GM12878 (cell line): ENCODE results near the gene CMSS1. TPM values are rescaled to one million over a fixed set of nuclear protein-coding genes. Genes with fewer than 3 reads are reported as not detected.

Experiments used
- ATAC-seq: fragments of 200-7000 bp; cut with Tn5 transposase; 3 replicates; pipeline ENCODE4 v1.9.1; 2020; ENCODE audit warnings: mild to moderate bottlenecking, moderate library complexity
- BruUV-seq: library from RNA; stranded (reverse); fragments of 400-500 nt; replicated peaks from 2 replicates; lab custom pipeline; 2021; lab: Mats Ljungman, UMichigan
- CTCF ChIA-PET: fragments of 300-600 bp; sonication (Branson Sonifier 250); formaldehyde crosslinking; extraction: SDS; loops from one replicate; lab custom pipeline; 2021; ENCODE audit warnings: inconsistent platforms; lab: Yijun Ruan, JAX
- POLR2A ChIA-PET: fragments of 350-600 bp; formaldehyde crosslinking; extraction: SDS; loops from one replicate; lab custom pipeline; 2021; ENCODE audit warnings: inconsistent platforms; lab: Charles Lee
- RAD21 ChIA-PET: fragments of 300-600 bp; sonication (Branson Sonifier 250); formaldehyde crosslinking; loops from one replicate; lab custom pipeline; 2023; ENCODE audit warnings: antibody characterized with exemption; ENCODE audit not compliant: unreplicated experiment; lab: Charles Lee
- SMC1A ChIA-PET: fragments of 300-600 bp; sonication (Branson Sonifier 250); formaldehyde crosslinking; loops from one replicate; lab custom pipeline; 2023; ENCODE audit not compliant: unreplicated experiment, uncharacterized antibody; lab: Charles Lee
- DNase-seq: peaks from one replicate; pipeline ENCODE4 v3.0.0-alpha.2; 2011; ENCODE audit warnings: low read depth, low spot score
- FAIRE-seq: peaks from 3 replicates; lab custom pipeline; 2011; peaks lifted over from hg19 to GRCh38; lab: Jason Lieb, UNC
- H2AFZ ChIP-seq: 2 replicates; pipeline ENCODE4 v1.6.0; 2011; ENCODE audit warnings: low read depth, low read length, control low read depth; ENCODE audit not compliant: control insufficient read depth
- H3K27ac ChIP-seq: 2 replicates; pipeline ENCODE4 v1.5.1; 2011; ENCODE audit warnings: control low read depth; ENCODE audit not compliant: control insufficient read depth, insufficient read depth
- H3K27me3 ChIP-seq, 2 experiments: replicated peaks in 1 of 2; 2 replicates each; pipeline versions ENCODE4 v1.6.0 to v1.6.1; 2011; ENCODE audit warnings: low read length in 1 of 2; ENCODE audit not compliant: control insufficient read depth in 2 of 2, insufficient read depth in 2 of 2
- H3K36me3 ChIP-seq, 2 experiments: 2 replicates each; pipeline ENCODE4 v1.5.1; 2011; ENCODE audit warnings: low read length in 1 of 2; ENCODE audit not compliant: control insufficient read depth in 2 of 2, insufficient read depth in 2 of 2
- H3K4me1 ChIP-seq: 2 replicates; pipeline ENCODE4 v1.6.1; 2011; ENCODE audit warnings: mild to moderate bottlenecking, low read length, moderate library complexity, mixed read lengths; ENCODE audit not compliant: control insufficient read depth, insufficient read depth
- H3K4me2 ChIP-seq: 2 replicates; pipeline ENCODE4 v1.6.0; 2011; ENCODE audit warnings: control low read depth; ENCODE audit not compliant: control insufficient read depth, insufficient read depth
- H3K4me3 ChIP-seq: fragments of 200-600 bp; sonication (generic); 2 replicates; pipeline ENCODE4 v1.5.1; 2016
- H3K79me2 ChIP-seq: 2 replicates; pipeline ENCODE4 v1.6.0; 2011; ENCODE audit warnings: low read length; ENCODE audit not compliant: control insufficient read depth, insufficient read depth
- H3K9ac ChIP-seq: 2 replicates; pipeline ENCODE4 v1.8.0; 2011; ENCODE audit warnings: low read length, control low read depth, mixed read lengths; ENCODE audit not compliant: control insufficient read depth, insufficient read depth
- H3K9me3 ChIP-seq: replicated peaks from 3 replicates; pipeline ENCODE4 v1.5.1; 2011; ENCODE audit warnings: mild to moderate bottlenecking, low read length; ENCODE audit not compliant: control insufficient read depth, insufficient read depth
- H4K20me1 ChIP-seq: 2 replicates; pipeline ENCODE4 v1.6.0; 2011; ENCODE audit not compliant: control insufficient read depth, insufficient read depth
- CBX3 ChIP-seq: fragments of 200-600 bp; sonication (generic); IDR thresholded peaks from 2 replicates; pipeline ENCODE4 v1.6.1; 2016; ENCODE audit warnings: low read depth, borderline replicate concordance
- CBX5 ChIP-seq: sonication (generic); IDR thresholded peaks from 2 replicates; pipeline ENCODE4 v1.6.1; 2016; ENCODE audit warnings: low read depth, moderate library complexity, mild to moderate bottlenecking, inconsistent platforms
- IKZF1 ChIP-seq: fragments of 450-650 bp; conservative IDR thresholded peaks from 2 replicates; pipeline ENCODE4 v1.6.1; 2017; ENCODE audit warnings: antibody characterized with exemption, mild to moderate bottlenecking
- IRF4 ChIP-seq: IDR thresholded peaks from 2 replicates; pipeline ENCODE4 v1.6.1; 2011; ENCODE audit warnings: low read depth, low read length
- POLR2AphosphoS5 ChIP-seq: IDR thresholded peaks from 2 replicates; pipeline ENCODE4 v1.6.1; 2011; ENCODE audit warnings: mild to moderate bottlenecking, low read length, inconsistent platforms
- RFX5 ChIP-seq: IDR thresholded peaks from 2 replicates; pipeline ENCODE4 v1.6.1; 2011; ENCODE audit warnings: low read depth, low read length, improper control_type of control experiment
- SMAD5 ChIP-seq: IDR thresholded peaks from 2 replicates; pipeline ENCODE4 v1.6.1; 2016; ENCODE audit warnings: antibody characterized with exemption, low read depth
- STAT3 ChIP-seq: IDR thresholded peaks from 2 replicates; pipeline ENCODE4 v1.6.1; 2011; ENCODE audit warnings: low read depth, low read length, improper control_type of control experiment
- YBX1 ChIP-seq: fragments of 450-650 bp; IDR thresholded peaks from 2 replicates; pipeline ENCODE4 v1.6.1; 2016; ENCODE audit warnings: antibody characterized with exemption
- WGBS: methylation state at CpG from one replicate; pipeline ENCODE4 v1.1.6; 2016; ENCODE audit warnings: low lambda C conversion rate; ENCODE audit not compliant: insufficient replicate concordance, insufficient coverage; ENCODE audit errors: missing lambda C conversion rate; 5-methylcytosine and 5-hydroxymethylcytosine counted together
- in situ Hi-C: fragments of 300-500 bp; cut with MboI; formaldehyde crosslinking; loops from 9 replicates; pipeline ENCODE4 v1.14.3; 2018; ENCODE audit warnings: mixed read lengths
- intact Hi-C: fragments of 100-400 bp; cut with micrococcal nuclease; formaldehyde crosslinking; loops from one replicate; pipeline ENCODE4 v1.14.2; 2022; ENCODE audit not compliant: unreplicated experiment
- polyA plus RNA-seq, 11 experiments: library from polyadenylated mRNA; depleted of rRNA in 4 of 11; unstranded in 6 of 11; stranded (reverse) in 5 of 11; fragments of >200 nt; fragmentation: Nextera tagmentation in 4 of 11; fragmentation: Illumina TruSeq in 1 of 11; extraction: Ambion mirVana in 4 of 11; extraction: Trizol in 1 of 11; gene quantifications; 1 replicate in 1 of 11; 2 replicates in 10 of 11; pipeline versions ENCODE4 v1.2.1 to v1.2.3, GENCODE V29; 2011 to 2016; ENCODE audit warnings: inconsistent platforms in 2 of 11, missing spikeins in 2 of 11, low read depth in 1 of 11
- total RNA-seq, 4 experiments: library from RNA; depleted of rRNA in 3 of 4; stranded (reverse); fragments of >200 nt in 3 of 4; fragmentation: Illumina TruSeq in 1 of 4; extraction: Trizol in 1 of 4; gene quantifications; 2 replicates each; pipeline versions ENCODE4 v1.2.1 to v1.2.3, GENCODE V29; 2013 to 2021
- TF ChIP-seq, protein P1 (sequence below): fragments of 450-650 bp; IDR thresholded peaks from 2 replicates; pipeline ENCODE4 v1.6.1; 2016; ENCODE audit warnings: mild to moderate bottlenecking
- TF ChIP-seq, protein P2 (sequence below): fragments of 450-650 bp; IDR thresholded peaks from 2 replicates; pipeline ENCODE4 v1.6.1; 2017; ENCODE audit warnings: borderline replicate concordance

Gene CMSS1
- total and polyA plus RNA-seq, 10 of the 15 experiments (the other 5 are each of a cell fraction or from before 2014, with no cell fraction given) = 31.0 to 118 (median 70.1) TPM

DNA sequence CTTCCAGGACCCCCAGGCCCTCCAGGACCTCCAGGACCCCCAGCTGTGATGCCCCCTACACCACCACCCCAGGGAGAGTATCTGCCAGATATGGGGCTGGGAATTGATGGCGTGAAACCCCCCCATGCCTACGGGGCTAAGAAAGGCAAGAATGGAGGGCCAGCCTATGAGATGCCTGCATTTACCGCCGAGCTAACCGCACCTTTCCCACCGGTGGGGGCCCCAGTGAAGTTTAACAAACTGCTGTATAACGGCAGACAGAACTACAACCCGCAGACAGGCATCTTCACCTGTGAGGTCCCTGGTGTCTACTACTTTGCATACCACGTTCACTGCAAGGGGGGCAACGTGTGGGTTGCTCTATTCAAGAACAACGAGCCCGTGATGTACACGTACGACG, 22.1 kb upstream of the CMSS1 start:
- ChIA-PET RAD21 (no interaction called here), SMC1A (no interaction called here), CTCF (no interaction called here), POLR2A (no interaction called here)
- Histone ChIP-seq H3K9ac (no peak overlapping the region), H3K4me3 (no peak overlapping the region), H2AFZ (no peak overlapping the region), H3K27me3 (no peaks in the 10 kb centered on the region), H3K36me3 (no peaks in the 10 kb centered on the region), H4K20me1 (no peaks in the 10 kb centered on the region), H3K27ac (no peak overlapping the region), H3K9me3 (no peaks in the 10 kb centered on the region), H3K4me2 (no peak overlapping the region), H3K4me1 (no peaks in the 10 kb centered on the region), H3K79me2 (no peaks in the 10 kb centered on the region)
- FAIRE-seq (no peak), ATAC-seq (no peak), DNase-seq (no peak)
- intact Hi-C loops (no loop called here), in situ Hi-C loops (no loop called here)
- BruUV-seq = no TSS peak
- TF ChIP-seq CBX3 = no peak
- TF ChIP-seq RFX5 = no peak
- TF ChIP-seq, protein P1, sequence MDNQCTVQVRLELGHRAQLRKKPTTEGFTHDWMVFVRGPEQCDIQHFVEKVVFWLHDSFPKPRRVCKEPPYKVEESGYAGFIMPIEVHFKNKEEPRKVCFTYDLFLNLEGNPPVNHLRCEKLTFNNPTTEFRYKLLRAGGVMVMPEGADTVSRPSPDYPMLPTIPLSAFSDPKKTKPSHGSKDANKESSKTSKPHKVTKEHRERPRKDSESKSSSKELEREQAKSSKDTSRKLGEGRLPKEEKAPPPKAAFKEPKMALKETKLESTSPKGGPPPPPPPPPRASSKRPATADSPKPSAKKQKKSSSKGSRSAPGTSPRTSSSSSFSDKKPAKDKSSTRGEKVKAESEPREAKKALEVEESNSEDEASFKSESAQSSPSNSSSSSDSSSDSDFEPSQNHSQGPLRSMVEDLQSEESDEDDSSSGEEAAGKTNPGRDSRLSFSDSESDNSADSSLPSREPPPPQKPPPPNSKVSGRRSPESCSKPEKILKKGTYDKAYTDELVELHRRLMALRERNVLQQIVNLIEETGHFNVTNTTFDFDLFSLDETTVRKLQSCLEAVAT = no peak
- no peak for TF ChIP-seq IRF4
- TF ChIP-seq SMAD5 = no peak
- TF ChIP-seq YBX1 = no peak
- no peak for TF ChIP-seq STAT3
- TF ChIP-seq, protein P2, sequence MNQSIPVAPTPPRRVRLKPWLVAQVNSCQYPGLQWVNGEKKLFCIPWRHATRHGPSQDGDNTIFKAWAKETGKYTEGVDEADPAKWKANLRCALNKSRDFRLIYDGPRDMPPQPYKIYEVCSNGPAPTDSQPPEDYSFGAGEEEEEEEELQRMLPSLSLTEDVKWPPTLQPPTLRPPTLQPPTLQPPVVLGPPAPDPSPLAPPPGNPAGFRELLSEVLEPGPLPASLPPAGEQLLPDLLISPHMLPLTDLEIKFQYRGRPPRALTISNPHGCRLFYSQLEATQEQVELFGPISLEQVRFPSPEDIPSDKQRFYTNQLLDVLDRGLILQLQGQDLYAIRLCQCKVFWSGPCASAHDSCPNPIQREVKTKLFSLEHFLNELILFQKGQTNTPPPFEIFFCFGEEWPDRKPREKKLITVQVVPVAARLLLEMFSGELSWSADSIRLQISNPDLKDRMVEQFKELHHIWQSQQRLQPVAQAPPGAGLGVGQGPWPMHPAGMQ = no peak
- no peak for TF ChIP-seq CBX5
- no peak for TF ChIP-seq IKZF1
- TF ChIP-seq POLR2AphosphoS5 = no peak
- WGBS = 64% methylated on average over 15 of the region's 15 CpGs
